ENCODE measurements around the gene CTIF. TPM values are rescaled to one million over a fixed set of nuclear protein-coding genes. Genes with fewer than 3 reads are reported as not detected.

Gene CTIF
- total RNA-seq, 1 donor from 2014 or later: 48.5 TPM

GRCh38 chr18:48795696-48796095 lies 256.9 kb downstream of the CTIF start:
- no peak for DNase-seq (ENCODE audit: extremely low spot score, unreplicated experiment)
- Mint-ChIP-seq H3K36me3 (peaks cover 21% of the 10 kb centered on the region), H3K27ac (no peak overlapping the region), H3K4me1 (ENCODE audit: unreplicated experiment) (peaks cover 30% of the 10 kb centered on the region), H3K4me3 (no peak overlapping the region), H3K9me3 (no peaks in the 10 kb centered on the region), H3K27me3 (no peaks in the 10 kb centered on the region)
- no peak for TF ChIP-seq CTCF (conservative IDR thresholded peaks at IDR 0.05)

GRCh38 chr18:48796491-48797205 lies 257.8 kb downstream of the CTIF start:
- peaks cover 33% of the 10 kb centered on the region for H3K4me1 Mint-ChIP-seq (ENCODE audit: unreplicated experiment)
- H3K27ac Mint-ChIP-seq: no peak overlapping the region
- H3K36me3 Mint-ChIP-seq: peaks cover 19% of the 10 kb centered on the region

GRCh38 chr18:48797841-48798255 lies 259.0 kb downstream of the CTIF start:
- H3K36me3 Mint-ChIP-seq: peaks cover 10% of the 10 kb centered on the region
- TF ChIP-seq CTCF (conservative IDR thresholded peaks at IDR 0.05): no peak
- H3K27ac Mint-ChIP-seq: no peak overlapping the region
- peaks cover 32% of the 10 kb centered on the region for H3K4me1 Mint-ChIP-seq (ENCODE audit: unreplicated experiment)
- H3K27me3 Mint-ChIP-seq: no peaks in the 10 kb centered on the region
- no peak for DNase-seq (ENCODE audit: extremely low spot score, unreplicated experiment)
- no peaks in the 10 kb centered on the region for H3K9me3 Mint-ChIP-seq
- no peak overlapping the region for H3K4me3 Mint-ChIP-seq

More at GRCh38 chr18:48796491-48797205, 257.8 kb downstream of the CTIF start:
- no peaks in the 10 kb centered on the region for H3K27me3 Mint-ChIP-seq
- no peak for DNase-seq (ENCODE audit: extremely low spot score, unreplicated experiment)
- no peak overlapping the region for H3K4me3 Mint-ChIP-seq
- no peak for TF ChIP-seq CTCF (conservative IDR thresholded peaks at IDR 0.05)
- H3K9me3 Mint-ChIP-seq: no peaks in the 10 kb centered on the region

- Mint-ChIP-seq H3K9me3 (no peaks in the 10 kb centered on the region), H3K27me3 (no peaks in the 10 kb centered on the region), H3K27ac (no peak overlapping the region), H3K4me1 (ENCODE audit: unreplicated experiment) (peaks cover 28% of the 10 kb centered on the region), H3K36me3 (peaks cover 10% of the 10 kb centered on the region), H3K4me3 (no peak overlapping the region)
- no peak for TF ChIP-seq CTCF (conservative IDR thresholded peaks at IDR 0.05)
- peak; percentile 37 for DNase-seq (ENCODE audit: extremely low spot score, unreplicated experiment)
These were observed 259.8 kb downstream of the CTIF start for GRCh38 chr18:48798334-48799245.

GRCh38 chr18:48799724-48800315 lies 261.0 kb downstream of the CTIF start:
- peaks cover 12% of the 10 kb centered on the region for H3K36me3 Mint-ChIP-seq
- peak; percentile 47 for DNase-seq (ENCODE audit: extremely low spot score, unreplicated experiment)
- no peak overlapping the region for H3K4me3 Mint-ChIP-seq

More at GRCh38 chr18:48799724-48800315, 261.0 kb downstream of the CTIF start:
- no peak overlapping the region for H3K27ac Mint-ChIP-seq
- H3K9me3 Mint-ChIP-seq: no peaks in the 10 kb centered on the region
- peaks cover 18% of the 10 kb centered on the region for H3K4me1 Mint-ChIP-seq (ENCODE audit: unreplicated experiment)
- H3K27me3 Mint-ChIP-seq: no peaks in the 10 kb centered on the region
- TF ChIP-seq CTCF (conservative IDR thresholded peaks at IDR 0.05): no peak
